IMR-90 (cell line): Measurements from ENCODE around the gene TYSND1. TPM values are rescaled to one million over a fixed set of nuclear protein-coding genes. Genes with fewer than 3 reads are reported as not detected.
A peak's percentile ranks its signal among the peaks of the same experiment; 100 is the strongest.

Experiments used
- ATAC-seq: fragments of 200-7000 bp; cut with Tn5 transposase; 2 replicates; pipeline ENCODE4 v1.9.1; 2020; ENCODE audit warnings: low read depth, mild to moderate bottlenecking, moderate library complexity
- BruUV-seq: library from RNA; stranded (reverse); fragments of 400-500 nt; replicated peaks from 2 replicates; lab custom pipeline; 2021; lab: Mats Ljungman, UMichigan
- CTCF ChIA-PET: fragments of 300-600 bp; formaldehyde crosslinking; extraction: SDS; loops from one replicate; lab custom pipeline; 2021; ENCODE audit warnings: antibody characterized with exemption; lab: Yijun Ruan, JAX
- POLR2A ChIA-PET: fragments of 300-600 bp; sonication (Branson Sonifier 250); formaldehyde crosslinking; loops from one replicate; lab custom pipeline; 2022; ENCODE audit warnings: antibody characterized with exemption; ENCODE audit not compliant: unreplicated experiment; lab: Charles Lee
- DNase-seq: peaks from one replicate; pipeline ENCODE4 v3.0.0; 2013
- H2AFZ ChIP-seq: replicated peaks from 2 replicates; pipeline ENCODE3; 2013; ENCODE audit warnings: low read length, mild to moderate bottlenecking; ENCODE audit not compliant: poor library complexity
- H2AK5ac ChIP-seq: 2 replicates; pipeline ENCODE4 v1.6.1; 2013; ENCODE audit warnings: low read depth, low read length, inconsistent platforms
- H2AK9ac ChIP-seq: replicated peaks from 2 replicates; pipeline ENCODE3; 2013; ENCODE audit warnings: mild to moderate bottlenecking, low read depth, low read length, moderate library complexity; ENCODE audit not compliant: poor library complexity
- H2BK120ac ChIP-seq: 2 replicates; pipeline ENCODE4 v1.6.1; 2013; ENCODE audit warnings: low read depth, low read length, inconsistent platforms
- H2BK15ac ChIP-seq: 3 replicates; pipeline ENCODE4 v1.6.1; 2013; ENCODE audit warnings: low read depth, low read length, inconsistent platforms
- H2BK20ac ChIP-seq: 2 replicates; pipeline ENCODE4 v1.6.1; 2013; ENCODE audit warnings: low read depth, mild to moderate bottlenecking, inconsistent platforms, low read length, moderate library complexity
- H2BK5ac ChIP-seq: 2 replicates; pipeline ENCODE4 v1.6.1; 2013; ENCODE audit warnings: mild to moderate bottlenecking, low read depth, low read length, inconsistent platforms; ENCODE audit not compliant: poor library complexity, severe bottlenecking
- H3K14ac ChIP-seq: replicated peaks from 2 replicates; pipeline ENCODE4 v1.6.1; 2013; ENCODE audit warnings: low read depth, low read length, inconsistent platforms
- H3K18ac ChIP-seq: 2 replicates; pipeline ENCODE4 v1.6.1; 2013; ENCODE audit warnings: low read depth, low read length, control low read depth
- H3K23ac ChIP-seq: 2 replicates; pipeline ENCODE4 v1.6.1; 2013; ENCODE audit warnings: low read depth, low read length, inconsistent platforms
- H3K27ac ChIP-seq: 2 replicates; pipeline ENCODE4 v1.5.1; 2013; ENCODE audit warnings: mild to moderate bottlenecking, control low read depth, low read length; ENCODE audit not compliant: insufficient read depth
- H3K27me3 ChIP-seq: 2 replicates; pipeline ENCODE4 v1.6.1; 2013; ENCODE audit warnings: low read length; ENCODE audit not compliant: control insufficient read depth, insufficient read depth
- H3K36me3 ChIP-seq: 2 replicates; pipeline ENCODE4 v1.6.1; 2013; ENCODE audit warnings: low read length, mixed read lengths; ENCODE audit not compliant: control insufficient read depth, insufficient read depth
- H3K4ac ChIP-seq: 2 replicates; pipeline ENCODE4 v1.6.1; 2013; ENCODE audit warnings: low read depth, low read length, inconsistent platforms
- H3K4me1 ChIP-seq: 2 replicates; pipeline ENCODE4 v1.6.1; 2013; ENCODE audit warnings: low read length, mixed read lengths; ENCODE audit not compliant: control insufficient read depth, insufficient read depth
- H3K4me2 ChIP-seq: 2 replicates; pipeline ENCODE4 v1.6.1; 2013; ENCODE audit warnings: low read depth, mild to moderate bottlenecking, control low read depth, low read length, moderate library complexity
- H3K4me3 ChIP-seq: 2 replicates; pipeline ENCODE4 v1.5.1; 2013; ENCODE audit warnings: low read depth, mild to moderate bottlenecking, control low read depth, low read length, moderate library complexity; ENCODE audit not compliant: insufficient read depth
- H3K56ac ChIP-seq: 2 replicates; pipeline ENCODE4 v1.6.1; 2013; ENCODE audit warnings: low read length, inconsistent platforms; ENCODE audit not compliant: insufficient read depth; ENCODE audit errors: extremely low read depth
- H3K79me1 ChIP-seq, 2 experiments: 2 replicates each; pipeline ENCODE4 v1.6.1; 2013; ENCODE audit warnings: low read length in 2 of 2, inconsistent platforms in 1 of 2, low read depth in 1 of 2
- H3K9ac ChIP-seq: 2 replicates; pipeline ENCODE4 v1.6.1; 2013; ENCODE audit warnings: low read depth, low read length, control low read depth
- H3K9me1 ChIP-seq: 2 replicates; pipeline ENCODE4 v1.6.1; 2013; ENCODE audit warnings: low read length, inconsistent platforms; ENCODE audit not compliant: insufficient read depth
- H3K9me3 ChIP-seq: 2 replicates; pipeline ENCODE4 v1.6.1; 2013; ENCODE audit warnings: low read length; ENCODE audit not compliant: control insufficient read depth, insufficient read depth
- H4K20me1 ChIP-seq: 2 replicates; pipeline ENCODE4 v1.6.1; 2013; ENCODE audit warnings: low read length, inconsistent platforms; ENCODE audit not compliant: insufficient read depth
- H4K5ac ChIP-seq: 2 replicates; pipeline ENCODE4 v1.6.1; 2013; ENCODE audit warnings: mild to moderate bottlenecking, low read depth, low read length, control low read depth
- H4K8ac ChIP-seq, 2 experiments: 2 replicates each; pipeline ENCODE4 v1.6.1; 2013; ENCODE audit warnings: low read depth in 2 of 2, low read length in 2 of 2, control low read depth in 1 of 2, inconsistent platforms in 1 of 2
- H4K91ac ChIP-seq: 2 replicates; pipeline ENCODE4 v1.6.1; 2013; ENCODE audit warnings: low read depth, low read length, inconsistent platforms; ENCODE audit not compliant: insufficient read depth
- BHLHE40 ChIP-seq: fragments of 150-350 bp; IDR thresholded peaks from 2 replicates; pipeline ENCODE4 v1.6.1; 2016; ENCODE audit warnings: mild to moderate bottlenecking, low read depth, low read length
- CEBPB ChIP-seq: IDR thresholded peaks from 2 replicates; pipeline ENCODE4 v1.6.1; 2012; ENCODE audit warnings: low read depth, low read length, improper control_type of control experiment
- CHD1 ChIP-seq: IDR thresholded peaks from 2 replicates; pipeline ENCODE4 v1.6.1; 2012; ENCODE audit warnings: low read depth, low read length, improper control_type of control experiment
- CTCF ChIP-seq: conservative IDR thresholded peaks from 2 replicates; pipeline ENCODE4 v1.5.1; 2012; ENCODE audit warnings: mild to moderate bottlenecking, low read depth, low read length, improper control_type of control experiment
- ELK1 ChIP-seq: fragments of 150-350 bp; IDR thresholded peaks from 2 replicates; pipeline ENCODE4 v1.6.1; 2016; ENCODE audit warnings: low read depth, mild to moderate bottlenecking, low read length, moderate library complexity, borderline replicate concordance
- RAD21 ChIP-seq: IDR thresholded peaks from 2 replicates; pipeline ENCODE4 v1.6.1; 2012; ENCODE audit warnings: low read length, improper control_type of control experiment
- RCOR1 ChIP-seq: IDR thresholded peaks from 2 replicates; pipeline ENCODE4 v1.6.1; 2012; ENCODE audit warnings: mild to moderate bottlenecking, low read length, improper control_type of control experiment; ENCODE audit not compliant: insufficient replicate concordance
- WGBS, 2 experiments: methylation state at CpG; one replicate each; pipeline versions ENCODE4 v1.1.5 to v1.1.7; 2013; ENCODE audit warnings: missing lambda C conversion rate in 2 of 2; ENCODE audit not compliant: insufficient read length in 1 of 2; ENCODE audit errors: extremely low coverage in 2 of 2; 5-methylcytosine and 5-hydroxymethylcytosine counted together
- dilution Hi-C: fragments of 300-500 bp; cut with HindIII; formaldehyde crosslinking; loops from one replicate; pipeline ENCODE4 v1.14.3; 2018; ENCODE audit warnings: low sequenced_read_pairs; ENCODE audit not compliant: unreplicated experiment
- in situ Hi-C: fragments of 300-500 bp; cut with MboI; formaldehyde crosslinking; loops from 3 replicates; pipeline ENCODE4 v1.14.3; 2019; ENCODE audit warnings: low sequenced_read_pairs, inconsistent platforms, mixed read lengths
- intact Hi-C: fragments of 100-400 bp; cut with micrococcal nuclease; formaldehyde crosslinking; loops from 2 replicates; pipeline ENCODE4 v1.10.0; 2022
- polyA plus RNA-seq, 3 experiments: library from polyadenylated mRNA; depleted of rRNA; stranded (reverse); fragments of >200 nt; gene quantifications; 2 replicates each; pipeline ENCODE4 v1.2.3, GENCODE V29; 2012; ENCODE audit warnings: low replicate concordance in 1 of 3
- total RNA-seq: library from RNA; depleted of rRNA; stranded (reverse); fragments of >200 nt; gene quantifications from 2 replicates; pipeline ENCODE4 v1.2.3, GENCODE V29; 2012

TYSND1 gene
- total and polyA plus RNA-seq, 2 of the 4 experiments (the other 2 are of a cell fraction) = 2.9 to 4.1 TPM

GRCh38 chr10:70145666-70146488, 623 bp downstream of the TYSND1 start (continued):
- no peak for TF ChIP-seq RCOR1
- TF ChIP-seq BHLHE40 = peak; percentile 21; the same call in 1 of the 2 replicates
- TF ChIP-seq CHD1 = no peak

- no peak for DNase-seq
- H3K18ac ChIP-seq = no peak overlapping the region
- peak overlapping the region; percentile 98 for H2AFZ ChIP-seq
- peak overlapping the region; percentile 54 for H3K27ac ChIP-seq
- no peak for ATAC-seq
- H2AK9ac ChIP-seq = peak overlapping the region; percentile 80
- H2BK120ac ChIP-seq = no peak overlapping the region
- H3K9me3 ChIP-seq = no peaks in the 10 kb centered on the region
- BruUV-seq = no TSS peak
- intact Hi-C loops (loop anchor here (10.0 kb wide), 2 partner anchors 170 to 340 kb away; partner anchors contain the start of gene COL13A1), dilution Hi-C loops (no loop called here), in situ Hi-C loops (no loop called here)
- peaks cover 35 to 61% of the 10 kb centered on the region in 2 experiments for H3K79me1 ChIP-seq
- TF ChIP-seq CEBPB (no peak), ELK1 (no peak), RAD21 (no peak), CTCF (no peak; the same call in 1 of the 2 replicates), BHLHE40 (no peak)
- H2AK5ac ChIP-seq = peak overlapping the region; percentile 50; the same call in 1 of the 2 replicates
- H3K14ac ChIP-seq = peak overlapping the region; percentile 55; the same call in 1 of the 2 replicates
- H2BK15ac ChIP-seq = no peak overlapping the region
- H2BK5ac ChIP-seq = peak overlapping the region; percentile 39
- peak overlapping the region; percentile 40 for H3K9ac ChIP-seq
- CTCF ChIA-PET = interaction anchor here (0.9 to 1.6 kb wide), 2 partner anchors 11 to 30 kb away, joined by 3 to 6 read pairs; no protein-coding TSS in a partner anchor
- H3K23ac ChIP-seq = peak overlapping the region; percentile 19; the same call in 1 of the 2 replicates
- H2BK20ac ChIP-seq = no peak overlapping the region
- H3K27me3 ChIP-seq = no peaks in the 10 kb centered on the region
- H3K4me2 ChIP-seq = peak overlapping the region; percentile 63
- no peak overlapping the region for H4K91ac ChIP-seq
- peak overlapping the region; percentile 6 to 55; a peak in 2 of 4 replicates for H4K8ac ChIP-seq
- H4K20me1 ChIP-seq = peaks cover 49% of the 10 kb centered on the region
- H3K4me1 ChIP-seq = peaks cover 11% of the 10 kb centered on the region
- peak overlapping the region; percentile 77 for H3K4ac ChIP-seq
- WGBS, 2 experiments = 21% methylated on average over 17 of the region's 28 CpGs; no CpG with 5 or more reads in 1 of the 2 experiments
- peaks cover 13% of the 10 kb centered on the region for H3K36me3 ChIP-seq
- peaks cover 13% of the 10 kb centered on the region; the same call in 1 of the 2 replicates for H3K9me1 ChIP-seq
- H4K5ac ChIP-seq = peak overlapping the region; percentile 1; the same call in 1 of the 2 replicates
- POLR2A ChIA-PET = no interaction called here
- H3K4me3 ChIP-seq = peak overlapping the region; percentile 49
- no peak overlapping the region; the same call in 1 of the 2 replicates for H3K56ac ChIP-seq
Measured at GRCh38 chr10:70145166-70145665, 1.3 kb downstream of the TYSND1 start.
